WTC11 (cell line): ENCODE measurements around the gene ZNF880. TPM values are rescaled to one million over a fixed set of nuclear protein-coding genes. Genes with fewer than 3 reads are reported as not detected.
A peak's percentile ranks its signal among the peaks of the same experiment; 100 is the strongest.

Source experiments
- ATAC-seq: fragments of 200-7000 bp; cut with Tn5 transposase; 2 replicates; pipeline ENCODE4 v1.10.0; 2021; ENCODE audit warnings: mild to moderate bottlenecking, moderate library complexity
- CTCF ChIA-PET: fragments of 300-600 bp; sonication (Branson Sonifier 250); formaldehyde crosslinking; loops from one replicate; lab custom pipeline; 2021; ENCODE audit warnings: antibody characterized with exemption; lab: Charles Lee
- POLR2A ChIA-PET: fragments of 350-600 bp; sonication (Branson Sonifier 250); formaldehyde crosslinking; loops from one replicate; lab custom pipeline; 2021; ENCODE audit warnings: antibody characterized with exemption; lab: Charles Lee
- DNase-seq: peaks from one replicate; pipeline ENCODE4 v3.0.0; 2021; ENCODE audit warnings: low spot score
- H3K27ac Mint-ChIP-seq: 2 replicates; pipeline ENCODE4 v1.8.0; 2021; ENCODE audit warnings: mixed read lengths
- H3K27me3 Mint-ChIP-seq: 2 replicates; pipeline ENCODE4 v1.8.0; 2021; ENCODE audit warnings: low read depth, mild to moderate bottlenecking, moderate library complexity, mixed read lengths
- H3K36me3 Mint-ChIP-seq: 2 replicates; pipeline ENCODE4 v1.8.0; 2021; ENCODE audit warnings: mixed read lengths
- H3K4me1 Mint-ChIP-seq: 2 replicates; pipeline ENCODE4 v1.8.0; 2022; ENCODE audit warnings: mixed read lengths
- H3K4me3 Mint-ChIP-seq: 2 replicates; pipeline ENCODE4 v1.8.0; 2021; ENCODE audit warnings: mild to moderate bottlenecking, moderate library complexity, mixed read lengths
- H3K9me3 Mint-ChIP-seq: 2 replicates; pipeline ENCODE4 v1.8.0; 2021; ENCODE audit warnings: mixed read lengths
- ATF3 ChIP-seq: sonication (generic); formaldehyde crosslinking; conservative IDR thresholded peaks from 2 replicates; pipeline ENCODE4 v1.8.1; 2022; ENCODE audit warnings: mild to moderate bottlenecking, missing genetic modification reagents
- CTCF ChIP-seq: fragments of 200-600 bp; IDR thresholded peaks from 2 replicates; pipeline ENCODE4 v1.8.0; 2022; ENCODE audit warnings: antibody characterized with exemption
- E2F1 ChIP-seq: sonication (generic); formaldehyde crosslinking; IDR thresholded peaks from 2 replicates; pipeline ENCODE4 v1.8.0; 2022; ENCODE audit warnings: mild to moderate bottlenecking, missing genetic modification reagents
- E2F5 ChIP-seq: sonication (generic); formaldehyde crosslinking; IDR thresholded peaks from 2 replicates; pipeline ENCODE4 v1.8.1; 2022; ENCODE audit warnings: mild to moderate bottlenecking, moderate library complexity, missing genetic modification reagents
- ELF4 ChIP-seq: sonication (generic); formaldehyde crosslinking; IDR thresholded peaks from 2 replicates; pipeline ENCODE4 v1.8.1; 2022; ENCODE audit warnings: low read depth, mild to moderate bottlenecking, moderate library complexity, missing genetic modification reagents
- EMX1 ChIP-seq: fragments of 250-450 bp; sonication (Bioruptor Pico); IDR thresholded peaks from 2 replicates; pipeline ENCODE4 v1.8.0; 2021; ENCODE audit warnings: mild to moderate bottlenecking
- ETV6 ChIP-seq: sonication (generic); formaldehyde crosslinking; IDR thresholded peaks from 2 replicates; pipeline ENCODE4 v1.8.1; 2022; ENCODE audit warnings: mild to moderate bottlenecking, missing genetic modification reagents
- GTF2I ChIP-seq: fragments of 250-450 bp; sonication (Bioruptor Pico); conservative IDR thresholded peaks from 2 replicates; pipeline ENCODE4 v1.4.0; 2021; ENCODE audit warnings: mild to moderate bottlenecking
- MAX ChIP-seq: sonication (generic); formaldehyde crosslinking; IDR thresholded peaks from 2 replicates; pipeline ENCODE4 v1.8.0; 2022; ENCODE audit warnings: mild to moderate bottlenecking, missing genetic modification reagents
- NFYB ChIP-seq: sonication (generic); formaldehyde crosslinking; conservative IDR thresholded peaks from 2 replicates; pipeline ENCODE4 v1.8.0; 2022; ENCODE audit warnings: low read depth, missing genetic modification reagents
- PREB ChIP-seq: sonication (generic); formaldehyde crosslinking; IDR thresholded peaks from 2 replicates; pipeline ENCODE4 v1.8.1; 2022; ENCODE audit warnings: mild to moderate bottlenecking, missing genetic modification reagents, moderate library complexity, borderline replicate concordance
- RORB ChIP-seq: fragments of 250-450 bp; sonication (Bioruptor Pico); IDR thresholded peaks from 2 replicates; pipeline ENCODE4 v1.9.0; 2021; ENCODE audit warnings: mild to moderate bottlenecking
- TP53 ChIP-seq: sonication (generic); formaldehyde crosslinking; IDR thresholded peaks from 2 replicates; pipeline ENCODE4 v1.8.1; 2023; ENCODE audit warnings: mild to moderate bottlenecking, missing genetic modification reagents
- USF1 ChIP-seq: sonication (generic); formaldehyde crosslinking; IDR thresholded peaks from 2 replicates; pipeline ENCODE4 v1.8.0; 2022; ENCODE audit warnings: mild to moderate bottlenecking, missing genetic modification reagents
- ZBTB21 ChIP-seq: sonication (generic); formaldehyde crosslinking; IDR thresholded peaks from 2 replicates; pipeline ENCODE4 v1.8.1; 2023; ENCODE audit warnings: mild to moderate bottlenecking, missing genetic modification reagents, borderline replicate concordance
- ZNF121 ChIP-seq: sonication (generic); formaldehyde crosslinking; IDR thresholded peaks from 2 replicates; pipeline ENCODE4 v1.8.0; 2023; ENCODE audit warnings: missing genetic modification reagents
- ZNF396 ChIP-seq: fragments of 250-450 bp; sonication (Bioruptor Pico); IDR thresholded peaks from 2 replicates; pipeline ENCODE4 v1.8.0; 2021; ENCODE audit warnings: mild to moderate bottlenecking, moderate library complexity, borderline replicate concordance
- ZNF423 ChIP-seq: fragments of 250-450 bp; sonication (Bioruptor Pico); IDR thresholded peaks from 2 replicates; pipeline ENCODE4 v2.1.2; 2022; ENCODE audit warnings: mild to moderate bottlenecking, moderate library complexity
- ZSCAN18 ChIP-seq: fragments of 250-450 bp; sonication (Bioruptor Pico); IDR thresholded peaks from 2 replicates; pipeline ENCODE4 v2.1.2; 2022; ENCODE audit warnings: mild to moderate bottlenecking, moderate library complexity
- total RNA-seq: library from RNA; stranded (reverse); gene quantifications from 3 replicates; pipeline ENCODE4 v1.2.3, GENCODE V29; 2021

Gene ZNF880
- total RNA-seq, 1 experiment from 2014 or later: 34.0 TPM

- DNase-seq (no peak), ATAC-seq (no peak)
- peaks cover 23% of the 10 kb centered on the region for H3K36me3 Mint-ChIP-seq
- H3K4me1 Mint-ChIP-seq: peaks cover 4% of the 10 kb centered on the region
- ChIA-PET POLR2A (no interaction called here), CTCF (no interaction called here)
- no peaks in the 10 kb centered on the region for H3K27me3 Mint-ChIP-seq
- peak overlapping the region; percentile 89; the same call in 1 of the 2 replicates for H3K27ac Mint-ChIP-seq
- peaks cover 4% of the 10 kb centered on the region for H3K9me3 Mint-ChIP-seq
- TF ChIP-seq RORB (CRISPR knock-in tag): no peak
- no peak for TF ChIP-seq USF1
- TF ChIP-seq ETV6 (CRISPR knock-in tag): no peak
- TF ChIP-seq E2F5 (CRISPR knock-in tag): no peak
- no peak for TF ChIP-seq EMX1 (CRISPR knock-in tag)
- H3K4me3 Mint-ChIP-seq: no peak overlapping the region
Measured at GRCh38 chr19:52345162-52345561, 24.6 kb upstream of the ZNF880 start.

GRCh38 chr19:52351512-52351911 is 18.2 kb upstream of the ZNF880 start:
- POLR2A ChIA-PET: no interaction called here
- DNase-seq: peak; percentile 80
- peak; percentile 99 for ATAC-seq

GRCh38 chr19:52366414-52366824 is 3.3 kb upstream of the ZNF880 start:
- Mint-ChIP-seq H3K27me3 (peaks cover 3% of the 10 kb centered on the region), H3K4me1 (peaks cover 9% of the 10 kb centered on the region; the same call in 1 of the 2 replicates), H3K36me3 (peaks cover 60% of the 10 kb centered on the region), H3K4me3 (no peak overlapping the region), H3K9me3 (peaks cover 54% of the 10 kb centered on the region), H3K27ac (no peak overlapping the region)
- no peak for DNase-seq
- TF ChIP-seq ELF4 (CRISPR knock-in tag): no peak
- ChIA-PET CTCF (no interaction called here), POLR2A (no interaction called here)
- no peak for ATAC-seq

More at GRCh38 chr19:52351512-52351911, 18.2 kb upstream of the ZNF880 start:
- Mint-ChIP-seq H3K27me3 (no peaks in the 10 kb centered on the region), H3K9me3 (peaks cover 12% of the 10 kb centered on the region), H3K27ac (no peak overlapping the region), H3K4me3 (no peak overlapping the region), H3K4me1 (peaks cover 8% of the 10 kb centered on the region), H3K36me3 (peaks cover 62% of the 10 kb centered on the region)
- TF ChIP-seq PREB (no peak), ZNF121 (CRISPR knock-in tag) (no peak), GTF2I (CRISPR knock-in tag) (no peak), CTCF (peak; percentile 37; the same call in 1 of the 2 replicates)
- CTCF ChIA-PET: interaction anchor here (0.6 to 1.3 kb wide), 12 partner anchors 8 to 471 kb away, joined by 3 to 7 read pairs (median 4); partner anchors contain the start of gene ZNF880

GRCh38 chr19:52370341-52370710 is 603 bp downstream of the ZNF880 start:
- ChIA-PET CTCF (interaction anchor here (0.6 to 1.4 kb wide), 3 partner anchors 19 to 221 kb away, joined by 4 to 9 read pairs (median 5); no protein-coding TSS in a partner anchor), POLR2A (no interaction called here)
- Mint-ChIP-seq H3K27ac (peak overlapping the region; percentile 96), H3K9me3 (peaks cover 27% of the 10 kb centered on the region), H3K27me3 (peaks cover 2% of the 10 kb centered on the region), H3K36me3 (peaks cover 46% of the 10 kb centered on the region), H3K4me1 (peaks cover 9% of the 10 kb centered on the region; the same call in 1 of the 2 replicates), H3K4me3 (peak overlapping the region; percentile 90)
- ATAC-seq (no peak), DNase-seq (no peak)
- TF ChIP-seq ATF3 (CRISPR knock-in tag) (no peak), TP53 (CRISPR knock-in tag) (no peak), E2F1 (CRISPR knock-in tag) (no peak), ZBTB21 (CRISPR knock-in tag) (no peak), E2F5 (CRISPR knock-in tag) (no peak), ZNF396 (no peak), ZNF423 (CRISPR knock-in tag) (no peak), ZSCAN18 (CRISPR knock-in tag) (no peak), NFYB (CRISPR knock-in tag) (no peak), MAX (CRISPR knock-in tag) (no peak)
